VCaP (cell line): ENCODE measurements around the gene FOXO3.

Source experiments
- H3K27ac ChIP-seq: fragments of 450-650 bp; 2 replicates; pipeline ENCODE4 v1.5.1; 2017
- CTCF ChIP-seq: fragments of 450-650 bp; conservative IDR thresholded peaks from 2 replicates; pipeline ENCODE4 v1.5.1; 2017; ENCODE audit warnings: mild to moderate bottlenecking, moderate library complexity

Gene FOXO3

DNA sequence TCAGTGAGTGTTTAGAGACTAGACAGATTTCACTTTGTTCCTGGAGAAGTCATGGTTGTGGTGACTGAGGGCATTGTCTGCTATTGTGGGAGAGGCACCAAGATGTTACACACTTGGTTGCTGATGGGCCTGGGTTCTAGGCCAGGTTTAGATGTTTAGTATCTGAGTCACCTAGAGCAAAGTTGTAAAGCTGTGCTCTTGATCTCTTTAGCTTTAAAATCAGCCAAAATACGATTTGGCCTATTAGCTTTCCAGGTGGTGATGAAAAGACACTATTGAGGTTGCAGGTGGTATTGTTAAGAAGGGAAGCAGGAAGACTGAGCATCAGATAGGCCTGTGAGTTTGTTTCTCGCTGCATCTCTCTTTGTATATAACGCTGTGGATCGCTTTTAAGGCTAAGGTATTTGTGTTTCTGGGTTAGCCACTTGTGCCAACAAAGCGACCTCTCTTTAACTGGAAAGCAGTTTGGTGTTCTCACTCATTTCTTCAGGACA, 48.6 kb downstream of the FOXO3 start:
- H3K27ac ChIP-seq, result peak overlapping the region; percentile 62
- no peak for TF ChIP-seq CTCF

DNA sequence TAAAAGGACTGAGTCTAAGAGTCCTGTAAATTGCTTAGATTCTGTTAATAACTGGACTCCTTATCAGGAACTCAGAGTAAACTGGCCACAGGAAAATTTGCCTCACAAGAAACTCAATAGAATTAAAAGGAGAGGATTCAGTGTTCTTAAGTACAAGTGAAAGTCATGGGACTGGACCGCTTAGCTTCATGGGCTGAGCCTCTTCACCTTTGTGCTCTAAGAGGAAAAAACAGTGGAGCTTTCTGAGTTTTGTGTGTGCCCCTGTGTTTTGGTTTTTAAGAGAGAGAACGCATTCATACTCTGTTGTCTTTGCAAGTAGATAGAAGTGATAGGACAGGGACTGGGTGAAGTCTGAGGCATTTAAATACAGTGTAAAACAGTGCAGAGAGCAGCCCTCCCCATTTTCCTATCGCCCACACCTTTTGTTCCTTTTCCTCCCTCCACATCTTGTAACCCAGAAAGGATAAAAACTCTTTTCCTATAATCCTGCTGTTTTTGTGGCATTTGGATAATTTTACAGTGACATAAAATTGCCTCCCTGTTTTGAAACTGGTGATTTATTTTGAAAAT, 49.6 kb downstream of the FOXO3 start:
- peak overlapping the region; percentile 62 for H3K27ac ChIP-seq
- TF ChIP-seq CTCF, result no peak

- peak overlapping the region; percentile 62 for H3K27ac ChIP-seq
- TF ChIP-seq CTCF, result no peak
Observed at GRCh38 chr6:108610957-108611586, 50.4 kb downstream of the FOXO3 start.

DNA sequence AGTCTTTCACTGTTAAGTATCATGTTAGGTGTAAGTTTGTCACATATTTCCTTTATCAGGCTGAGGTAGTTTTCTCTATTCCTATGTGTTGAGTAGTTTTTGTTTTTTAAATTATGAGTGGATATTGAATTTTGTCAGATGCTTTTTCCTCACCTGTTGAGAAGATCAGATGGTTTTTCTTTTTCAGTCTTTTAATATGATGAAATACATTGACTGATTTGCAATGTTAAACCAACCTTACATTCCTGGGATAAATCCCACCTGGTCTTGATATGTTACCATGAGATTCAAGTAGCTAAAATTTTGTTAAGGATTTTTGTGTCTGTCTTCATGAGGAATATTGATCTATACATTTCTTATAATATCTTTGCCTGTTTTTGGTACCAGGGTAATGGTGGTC, 52.1 kb downstream of the FOXO3 start:
- H3K27ac ChIP-seq, result no peak overlapping the region
- TF ChIP-seq CTCF, result no peak

GRCh38 chr6:108616544-108616943, 55.8 kb downstream of the FOXO3 start:
- no peak overlapping the region for H3K27ac ChIP-seq
- TF ChIP-seq CTCF, result no peak

DNA sequence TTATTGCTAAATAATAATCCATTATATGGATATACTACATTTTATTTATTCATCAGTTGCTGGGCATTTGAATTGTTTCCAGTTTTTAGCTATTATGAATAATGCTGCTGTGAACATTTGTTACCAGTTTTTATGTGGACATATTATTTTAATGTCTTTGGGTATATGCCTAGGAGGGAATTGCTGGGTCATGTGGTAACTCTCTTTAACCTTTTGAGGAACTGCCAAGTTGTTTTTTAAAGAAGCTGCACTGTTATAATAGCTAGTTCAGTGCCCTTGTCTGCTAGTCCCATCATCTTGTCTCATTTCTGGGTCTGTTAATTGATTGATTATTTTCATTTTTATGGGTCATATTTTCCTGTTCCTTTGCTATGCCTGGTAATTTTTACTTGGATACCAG, 56.3 kb downstream of the FOXO3 start:
- H3K27ac ChIP-seq, result no peak overlapping the region
- TF ChIP-seq CTCF, result no peak

- TF ChIP-seq CTCF, result no peak
- no peak overlapping the region for H3K27ac ChIP-seq
Observed at GRCh38 chr6:108618623-108619152, 58.0 kb downstream of the FOXO3 start.
